GM18867 (cell line): ENCODE measurements around the gene BTBD7.
"Not testable (repeated sequence)": the region's sequence is repeated elsewhere in the genome, so short reads cannot be mapped to it uniquely, and the experiment has no call there.

Experiments
- ATAC-seq: cut with Tn5 transposase; IDR thresholded peaks from one replicate; pipeline ENCODE4 v1.9.1; 2021; ENCODE audit warnings: mild to moderate bottlenecking, moderate library complexity; ENCODE audit not compliant: unreplicated experiment

Gene BTBD7

DNA sequence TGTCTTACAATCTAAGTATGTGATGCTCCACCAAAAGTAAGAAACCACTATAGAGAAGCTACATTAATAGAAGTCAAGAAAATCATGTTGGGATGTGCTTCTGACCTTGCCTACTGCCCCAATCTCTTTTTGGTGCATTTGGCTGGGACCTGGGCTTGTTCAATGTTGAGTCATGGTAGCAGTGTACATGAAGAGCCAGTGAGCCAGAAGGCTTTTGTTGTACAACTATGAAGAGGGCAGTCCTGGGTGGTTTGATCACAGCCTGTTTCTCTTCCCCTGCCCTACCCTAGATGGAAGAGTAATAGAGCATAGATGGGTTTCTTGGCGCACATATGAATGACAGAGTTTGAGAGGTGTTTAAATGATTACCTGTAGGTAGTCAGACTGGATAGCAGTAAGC is 69.4 kb downstream of the BTBD7 start:
- no peak for ATAC-seq

DNA sequence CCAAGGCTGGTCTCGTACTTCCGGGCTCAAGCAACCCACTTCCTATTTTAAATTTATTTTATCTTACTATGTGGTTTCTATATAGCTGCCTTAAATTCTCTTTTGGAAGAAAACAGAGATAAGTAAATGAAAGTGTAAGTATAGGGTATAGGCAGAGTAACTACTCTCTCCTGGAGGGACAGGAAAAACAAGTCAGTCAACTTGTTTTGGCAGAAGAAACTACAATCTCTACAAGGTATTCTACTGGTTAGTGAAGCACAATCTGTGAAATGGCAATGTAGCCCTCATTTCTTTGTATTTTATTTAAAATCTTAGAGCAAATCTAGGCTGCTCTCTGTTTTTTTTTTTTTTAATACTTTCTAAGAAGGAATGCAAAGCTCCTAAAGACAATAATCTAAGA is 70.4 kb downstream of the BTBD7 start:
- ATAC-seq, result no peak

DNA sequence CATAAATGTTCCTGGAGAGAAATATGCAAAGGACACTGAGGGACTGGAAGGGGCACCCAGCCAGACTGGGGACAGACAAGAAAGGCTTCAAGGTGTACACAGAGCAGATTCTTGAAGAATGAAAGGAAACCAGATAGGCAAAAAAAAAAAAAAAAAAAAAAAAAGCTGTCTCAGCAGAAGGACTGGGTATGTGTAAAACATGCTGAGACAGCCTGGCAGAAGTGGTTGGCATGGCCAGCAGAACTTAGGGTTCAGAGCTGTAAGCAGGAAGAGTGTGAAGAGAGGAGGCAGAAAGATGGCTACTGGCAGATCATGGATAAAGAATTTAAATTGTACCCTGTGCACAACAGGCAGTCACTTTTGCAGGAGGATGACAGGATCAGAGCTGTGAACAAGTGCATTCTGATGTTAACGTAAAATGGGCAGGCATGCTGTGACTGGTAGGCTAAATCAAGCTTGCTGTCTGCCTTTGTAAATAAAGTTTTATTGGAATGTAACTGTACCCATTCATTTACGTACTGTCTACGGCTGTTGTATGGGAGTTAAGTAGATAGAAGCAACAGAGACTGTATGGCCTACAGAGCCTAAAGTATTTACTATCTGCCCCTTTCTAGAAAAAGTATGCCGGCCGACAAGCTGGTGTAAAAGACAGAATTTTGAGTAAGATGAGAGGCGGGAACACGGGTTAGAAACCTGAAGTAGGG is 83.6 kb downstream of the BTBD7 start:
- ATAC-seq, result no peak

DNA sequence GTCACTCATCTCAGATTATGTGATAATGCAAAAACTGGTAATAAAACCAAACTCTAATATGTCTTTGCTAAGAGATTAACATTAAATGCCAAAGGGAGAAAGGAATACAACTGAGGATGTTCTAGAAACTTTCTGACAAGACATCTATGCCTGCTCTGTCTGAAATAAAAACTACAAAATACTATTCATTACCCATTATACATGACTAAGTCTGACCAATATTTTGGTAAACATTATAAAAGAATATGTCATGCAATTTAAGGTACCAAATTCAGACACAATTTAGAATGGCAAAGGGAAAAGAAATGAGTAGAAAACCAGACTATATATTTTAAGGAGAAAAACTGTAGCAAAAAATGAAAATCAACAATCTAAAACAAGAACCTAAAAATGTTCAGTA is 86.3 kb downstream of the BTBD7 start:
- no peak for ATAC-seq

DNA sequence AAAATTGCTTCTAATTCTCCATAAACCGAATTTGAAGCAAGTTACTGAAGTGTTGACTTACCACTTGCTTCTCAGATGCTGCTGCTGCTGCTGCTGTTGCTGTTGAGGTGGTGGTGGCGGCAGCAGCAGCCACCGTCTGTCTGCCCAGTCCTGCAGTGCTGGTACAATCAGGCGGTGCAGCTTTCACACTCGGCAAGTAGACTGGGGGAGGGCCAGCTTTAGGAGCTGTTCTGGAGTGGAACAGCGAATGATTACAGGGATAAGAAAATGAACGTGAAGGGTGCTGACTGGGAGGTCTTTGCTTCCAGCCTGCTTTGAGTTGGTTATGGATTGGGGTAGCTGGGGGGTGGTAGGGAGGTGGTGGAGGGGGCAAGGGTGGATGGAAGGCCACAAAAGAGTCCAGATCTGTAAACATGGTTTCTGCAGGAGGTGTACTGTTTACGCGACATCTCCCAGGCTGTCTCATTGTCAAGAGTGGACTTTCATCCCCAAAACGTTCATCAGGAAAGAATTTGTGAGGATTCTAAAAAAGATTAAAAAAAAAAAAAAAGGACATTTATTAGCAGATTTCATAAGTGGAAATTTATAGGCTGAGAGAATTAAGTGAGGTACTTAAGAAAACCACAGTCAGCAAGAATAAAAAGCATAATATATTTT is 86.9 kb downstream of the BTBD7 start:
- no peak for ATAC-seq

DNA sequence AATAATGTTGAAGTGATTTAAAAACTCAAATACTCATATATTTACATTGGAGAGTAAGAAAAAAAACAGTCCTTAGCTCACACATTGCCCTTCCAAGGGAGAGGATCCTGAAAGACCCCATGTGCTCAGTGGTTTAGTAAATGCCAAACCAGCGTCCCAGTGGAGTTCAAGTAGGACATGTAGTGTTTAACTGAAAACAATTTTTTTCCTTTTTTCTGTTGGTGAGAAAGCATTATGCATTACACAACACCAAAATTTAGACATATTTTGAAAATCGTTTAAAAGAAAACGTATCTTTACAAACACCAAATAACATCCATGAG is 92.2 kb downstream of the BTBD7 start:
- no peak for ATAC-seq

DNA sequence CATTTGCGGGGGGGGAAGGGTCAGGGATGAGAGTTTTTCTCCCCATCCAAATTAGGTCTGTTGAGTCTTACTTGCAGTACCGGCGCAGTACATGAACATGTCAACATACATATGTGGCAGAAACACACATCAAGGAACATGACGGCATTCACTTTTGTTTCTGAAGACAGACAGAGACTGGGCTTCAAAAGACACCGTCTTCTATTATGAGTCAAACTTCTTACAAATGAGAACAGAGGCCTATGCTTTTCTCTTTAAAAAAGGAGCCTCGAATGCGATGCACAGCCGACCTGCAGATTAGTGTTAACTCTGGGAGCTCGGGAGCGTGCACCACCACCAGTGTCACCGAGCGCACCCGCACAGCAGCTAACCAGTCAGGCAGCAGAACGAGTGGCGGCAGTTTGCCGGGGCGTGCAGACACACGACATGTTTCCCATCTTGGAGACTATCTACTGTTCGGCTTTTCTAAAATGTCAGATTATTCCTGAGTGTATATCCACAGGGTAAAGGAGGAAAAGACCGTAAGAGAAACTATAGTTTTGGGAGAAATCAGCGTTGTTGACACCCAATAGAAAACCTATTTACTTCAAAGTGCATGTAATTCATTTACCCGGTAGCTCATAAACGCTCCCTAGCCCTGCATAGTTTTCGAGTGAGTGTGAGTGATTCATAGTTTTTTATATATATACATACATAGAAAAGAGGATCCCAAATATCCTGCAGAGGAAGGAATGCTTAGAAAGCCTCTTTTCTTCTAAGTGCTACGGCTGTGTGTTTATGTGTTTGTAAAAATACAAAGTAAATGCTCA is 92.8 kb downstream of the BTBD7 start:
- no peak for ATAC-seq

DNA sequence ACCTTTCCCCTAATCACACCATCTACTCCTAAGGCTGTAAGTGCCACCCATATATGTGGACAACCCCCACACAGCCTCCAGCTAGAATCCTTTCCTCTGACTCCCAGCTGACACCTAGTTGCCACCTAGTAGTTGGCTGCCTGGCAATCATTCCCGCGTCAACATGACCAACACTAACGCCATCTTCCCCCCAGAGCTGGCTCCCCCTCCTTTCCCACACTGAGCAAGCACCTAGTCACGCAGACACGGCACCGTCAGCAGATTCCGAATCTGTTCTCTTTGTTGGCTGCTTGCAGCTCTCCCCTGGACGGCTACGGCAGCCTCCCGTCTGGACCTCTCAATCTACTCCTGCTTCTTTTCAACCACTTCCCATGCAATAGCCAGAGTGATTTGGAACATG is 98.0 kb downstream of the BTBD7 start:
- no peak for ATAC-seq

DNA sequence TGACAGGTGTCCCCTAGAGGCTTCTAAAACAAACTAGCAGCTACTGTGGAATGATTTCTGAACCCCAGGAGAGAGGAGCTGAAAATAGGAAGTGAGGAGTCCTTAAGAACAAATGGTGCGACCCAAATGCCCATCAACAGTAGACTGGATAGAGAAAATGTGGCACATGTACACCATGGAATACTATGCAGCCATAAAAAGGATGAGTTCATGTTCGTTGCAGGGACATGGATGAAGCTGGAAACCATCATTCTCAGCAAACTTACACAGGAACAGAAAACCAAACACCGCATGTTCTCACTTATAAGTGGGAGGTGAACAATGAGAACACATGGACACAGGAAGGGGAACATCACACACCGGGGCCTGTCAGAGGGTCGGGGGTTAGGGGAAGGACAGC is 99.8 kb downstream of the BTBD7 start:
- not testable (repeated sequence) for ATAC-seq

DNA sequence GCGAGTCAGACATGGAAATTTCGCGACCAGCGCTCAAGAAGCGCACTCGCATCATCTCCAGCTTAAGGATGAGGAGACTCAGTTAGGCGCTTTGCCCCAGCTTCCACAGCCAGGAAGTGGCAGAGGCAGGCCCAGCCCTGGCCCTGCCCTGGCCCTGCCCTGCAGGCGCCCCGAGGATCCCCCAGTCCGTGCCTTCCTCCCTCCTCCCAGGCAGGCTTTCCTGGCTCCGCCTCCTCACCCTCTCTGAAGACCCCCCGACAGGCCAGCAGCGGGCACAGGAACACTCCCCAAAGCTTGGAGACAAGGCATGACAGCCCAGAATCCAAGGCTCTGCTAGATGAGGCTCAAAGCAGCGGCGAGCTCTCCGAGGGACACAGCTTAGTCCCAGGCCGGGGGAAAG is 100.7 kb downstream of the BTBD7 start:
- no peak for ATAC-seq

DNA sequence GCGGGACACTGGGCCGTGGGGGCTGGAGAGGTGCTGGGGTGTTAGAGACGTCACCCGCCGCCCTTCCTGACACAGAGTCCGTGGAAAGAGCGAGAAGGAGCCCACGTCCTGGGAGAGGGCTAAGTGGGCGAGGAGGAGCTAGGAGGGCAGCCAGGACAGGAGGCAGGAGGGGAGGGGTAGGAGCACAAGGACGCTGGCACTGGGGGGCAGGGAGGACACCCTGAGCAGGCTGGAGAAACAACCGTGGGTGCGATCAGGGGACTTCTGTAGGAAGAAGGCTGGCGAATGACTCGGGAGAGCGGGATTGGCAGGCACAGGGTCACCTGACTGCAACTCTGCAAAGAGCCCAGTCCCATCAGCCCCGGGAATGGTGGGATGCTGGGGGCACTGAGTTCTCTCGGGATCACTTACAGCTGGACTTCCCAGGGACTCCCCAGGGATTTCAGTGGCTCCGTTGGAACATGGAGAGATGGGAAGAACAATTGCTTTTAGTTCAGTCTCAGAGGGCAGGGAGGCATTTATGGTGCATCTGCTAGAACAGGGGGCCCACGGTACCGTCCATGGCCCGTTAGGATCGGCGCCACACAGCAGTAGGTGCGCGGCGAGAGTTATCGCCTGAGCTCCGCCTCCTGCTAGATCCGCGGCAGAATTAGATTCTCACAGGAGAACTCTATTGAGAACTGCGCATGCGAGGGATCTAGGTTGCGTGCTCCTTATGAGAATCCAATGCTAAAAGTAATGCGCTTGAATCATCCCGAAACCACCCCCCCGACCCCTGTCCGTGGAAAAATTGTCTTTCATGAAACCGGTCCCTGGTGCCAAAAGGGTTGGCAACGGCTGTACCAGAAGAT is 101.5 kb downstream of the BTBD7 start:
- ATAC-seq, result no peak

DNA sequence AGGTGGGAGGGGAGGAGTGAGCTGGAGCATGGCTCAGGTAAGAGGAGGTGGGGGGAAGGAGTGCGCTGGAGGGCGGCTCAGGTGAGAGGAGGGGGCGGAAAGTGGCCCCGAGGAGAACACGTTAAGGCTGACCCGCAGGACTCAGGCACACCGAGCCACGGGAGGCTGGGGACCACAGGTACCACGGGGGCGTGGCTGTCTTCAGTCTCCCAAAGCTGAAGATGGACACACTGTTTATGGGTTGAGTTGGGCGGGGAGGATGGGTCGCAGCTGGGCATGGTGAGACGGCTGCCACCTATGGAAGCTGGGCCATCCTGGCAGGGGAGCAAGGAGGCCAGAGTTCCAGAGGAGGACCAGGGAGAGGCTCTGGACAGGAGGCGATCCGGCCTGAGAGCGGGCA is 102.3 kb downstream of the BTBD7 start:
- no peak for ATAC-seq

DNA sequence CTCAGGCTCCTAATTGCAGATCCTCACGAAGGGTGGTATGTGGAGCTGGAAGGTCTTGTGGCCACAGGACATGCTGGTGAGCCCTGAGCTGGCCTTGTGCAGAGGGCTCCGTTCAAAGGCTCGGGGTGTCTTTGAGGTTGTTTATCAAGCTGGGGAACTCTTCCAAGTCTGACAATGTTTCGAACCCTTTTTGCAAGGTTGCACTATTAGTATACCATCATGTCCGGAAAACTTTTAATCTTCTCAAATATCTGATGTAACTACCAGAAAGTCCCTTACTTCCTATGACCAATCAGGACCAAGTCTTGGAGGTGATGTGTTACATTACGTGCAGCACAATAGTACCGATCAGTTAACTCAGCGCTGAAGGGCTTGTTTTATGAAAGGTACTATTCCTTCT is 104.3 kb downstream of the BTBD7 start:
- ATAC-seq, result no peak

DNA sequence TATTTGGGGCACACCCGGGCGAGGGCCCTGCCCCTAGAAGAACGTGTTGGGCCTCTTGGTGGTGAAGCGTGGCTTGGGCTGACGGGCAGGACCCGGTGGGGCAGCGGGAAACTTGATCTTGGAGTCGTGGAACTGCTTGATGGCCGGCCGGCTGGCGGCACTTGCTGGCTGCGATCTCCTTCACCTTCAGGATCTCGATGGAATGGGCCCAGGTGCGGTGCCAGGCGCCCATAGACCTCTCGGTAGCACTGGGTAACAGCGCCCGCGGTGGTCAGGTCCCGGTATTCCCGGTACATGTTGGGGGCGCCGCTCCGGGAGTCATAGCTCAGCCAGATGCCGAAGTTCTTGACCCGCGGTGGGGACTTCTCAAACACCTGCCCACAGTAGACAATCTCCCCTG is 109.3 kb downstream of the BTBD7 start:
- ATAC-seq, result no peak

DNA sequence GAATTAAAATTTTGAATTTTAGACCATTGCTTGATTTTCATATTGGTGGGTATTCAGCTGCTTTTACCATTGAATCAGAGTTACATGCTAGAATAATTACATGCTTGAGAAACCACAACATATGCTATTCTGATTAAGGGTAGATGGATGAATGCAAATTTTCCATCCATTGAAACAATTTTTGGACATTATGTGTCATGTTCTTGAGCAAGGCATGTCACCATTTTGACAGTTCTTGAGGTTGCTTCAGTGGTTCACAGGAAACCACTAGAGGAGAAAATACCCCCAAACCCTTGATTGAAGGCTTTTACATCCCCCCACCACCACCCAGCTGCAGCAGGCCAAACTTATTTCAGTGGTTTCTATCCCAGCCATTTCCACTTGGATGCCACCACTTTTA is 112.3 kb downstream of the BTBD7 start:
- no peak for ATAC-seq

DNA sequence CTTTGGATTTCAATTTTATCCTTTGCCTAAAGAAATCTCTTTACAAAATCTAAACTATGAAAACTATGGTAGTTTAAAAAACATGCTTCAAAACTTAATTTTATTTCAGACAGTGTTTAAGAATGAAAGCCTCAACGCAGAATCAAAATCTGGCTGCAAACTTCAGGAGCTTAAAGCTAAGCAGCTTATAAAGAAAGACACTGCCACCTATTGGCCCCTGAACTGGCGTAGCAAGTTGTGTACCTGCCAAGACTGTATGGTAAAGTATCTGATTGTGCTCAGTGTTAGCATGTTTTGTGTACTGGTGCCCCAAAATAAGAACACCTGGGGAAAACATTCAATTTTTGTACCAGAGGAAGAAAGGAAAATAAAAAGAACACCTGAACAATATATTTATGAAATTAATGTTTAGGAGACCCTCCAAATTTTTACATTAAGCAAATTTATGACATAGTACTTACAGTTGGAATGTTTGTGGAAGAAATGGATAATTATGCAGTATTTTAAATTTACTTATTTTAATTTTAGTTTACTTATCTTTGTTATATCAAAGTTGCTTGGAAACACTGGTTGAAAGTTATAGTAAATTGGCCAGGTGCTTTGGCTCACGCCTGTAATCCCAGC is 113.6 kb downstream of the BTBD7 start:
- peak; percentile 72 for ATAC-seq

DNA sequence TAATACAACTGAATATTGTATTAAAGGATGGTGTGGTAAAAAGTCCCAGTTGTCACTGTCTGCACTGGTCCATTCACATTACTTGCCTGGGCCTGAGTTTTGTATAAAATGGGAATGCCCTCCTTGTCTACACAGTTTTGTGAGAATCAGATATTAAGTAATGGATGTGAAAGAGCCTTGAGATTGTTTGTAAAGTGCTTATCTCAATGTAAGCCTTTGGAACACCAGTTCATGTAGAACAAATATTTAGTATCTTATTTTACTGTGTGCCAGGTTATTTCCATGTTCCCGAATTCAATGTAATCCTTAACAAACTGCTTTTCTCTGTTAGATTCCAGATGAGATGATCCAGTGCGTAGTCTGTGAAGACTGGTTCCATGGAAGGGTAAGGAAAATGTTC is 118.2 kb downstream of the BTBD7 start:
- ATAC-seq, result no peak

DNA sequence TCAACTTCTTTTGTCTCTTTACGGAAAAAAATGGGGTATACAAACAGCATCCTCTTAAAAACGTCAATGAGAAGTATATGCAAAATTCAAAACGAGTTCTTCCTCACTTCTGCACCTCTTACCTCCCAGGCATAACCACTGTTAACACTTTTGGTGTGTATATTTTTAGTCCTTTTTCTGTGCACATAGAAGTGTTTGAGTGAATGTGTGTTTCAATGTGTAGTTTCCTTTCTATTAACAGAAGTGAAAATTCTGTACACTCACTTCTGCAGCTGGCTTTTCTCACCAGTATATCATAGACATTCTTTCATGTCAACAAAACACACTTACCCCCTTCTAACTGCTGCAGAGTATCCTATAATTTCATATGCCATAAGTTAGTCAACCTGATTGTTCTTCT is 120.4 kb downstream of the BTBD7 start:
- ATAC-seq, result peak; percentile 82

DNA sequence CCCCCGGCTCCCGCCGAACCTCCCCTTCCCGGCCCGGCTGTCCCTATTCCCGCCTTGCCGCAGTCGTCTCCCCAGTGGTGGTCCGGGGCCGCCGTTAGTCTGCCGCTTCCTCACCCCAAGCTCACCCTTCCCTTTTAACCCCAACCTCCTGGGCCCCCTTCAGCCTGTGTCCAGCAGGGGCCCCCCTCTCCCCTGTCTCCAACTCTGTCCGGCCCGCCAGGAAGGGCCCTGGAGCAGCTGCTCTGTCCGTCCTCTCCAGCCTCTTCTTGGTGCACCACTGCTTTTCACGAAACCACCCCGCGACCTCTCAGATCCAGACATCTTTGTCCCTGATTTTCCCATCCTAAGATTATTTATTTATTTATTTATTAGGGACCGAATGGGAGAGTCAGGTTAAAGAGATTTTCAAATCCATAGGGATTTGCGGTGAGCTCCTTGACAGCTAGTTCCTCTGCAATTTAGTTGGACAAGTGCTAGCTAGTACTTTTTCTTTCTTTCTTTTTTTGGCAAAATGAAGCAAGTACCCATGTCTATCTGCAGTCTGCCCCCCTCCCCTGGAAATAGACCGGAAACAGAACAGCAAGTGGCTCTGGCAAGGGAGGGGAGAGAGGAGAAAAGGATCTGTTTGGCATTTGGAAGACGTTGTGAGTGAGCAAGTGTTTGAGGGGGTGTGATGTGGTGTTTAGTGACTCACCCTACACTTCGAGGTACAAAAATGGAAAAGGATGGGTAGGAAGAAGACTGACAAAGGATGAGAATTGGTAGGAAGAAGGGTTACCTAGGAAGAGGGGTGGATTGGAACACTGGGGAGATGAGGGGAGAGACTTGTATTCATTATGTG is 125.1 kb downstream of the BTBD7 start:
- ATAC-seq, result peak; percentile 37
